GM21825 (cell line): ENCODE results near the gene RPL10.
"Not testable (repeated sequence)": the region's sequence is repeated elsewhere in the genome, so short reads cannot be mapped to it uniquely, and the experiment has no call there.

Source experiments
- ATAC-seq: cut with Tn5 transposase; IDR thresholded peaks from one replicate; pipeline ENCODE4 v1.9.1; 2021; ENCODE audit warnings: mild to moderate bottlenecking, moderate library complexity; ENCODE audit not compliant: unreplicated experiment

RPL10 gene

DNA sequence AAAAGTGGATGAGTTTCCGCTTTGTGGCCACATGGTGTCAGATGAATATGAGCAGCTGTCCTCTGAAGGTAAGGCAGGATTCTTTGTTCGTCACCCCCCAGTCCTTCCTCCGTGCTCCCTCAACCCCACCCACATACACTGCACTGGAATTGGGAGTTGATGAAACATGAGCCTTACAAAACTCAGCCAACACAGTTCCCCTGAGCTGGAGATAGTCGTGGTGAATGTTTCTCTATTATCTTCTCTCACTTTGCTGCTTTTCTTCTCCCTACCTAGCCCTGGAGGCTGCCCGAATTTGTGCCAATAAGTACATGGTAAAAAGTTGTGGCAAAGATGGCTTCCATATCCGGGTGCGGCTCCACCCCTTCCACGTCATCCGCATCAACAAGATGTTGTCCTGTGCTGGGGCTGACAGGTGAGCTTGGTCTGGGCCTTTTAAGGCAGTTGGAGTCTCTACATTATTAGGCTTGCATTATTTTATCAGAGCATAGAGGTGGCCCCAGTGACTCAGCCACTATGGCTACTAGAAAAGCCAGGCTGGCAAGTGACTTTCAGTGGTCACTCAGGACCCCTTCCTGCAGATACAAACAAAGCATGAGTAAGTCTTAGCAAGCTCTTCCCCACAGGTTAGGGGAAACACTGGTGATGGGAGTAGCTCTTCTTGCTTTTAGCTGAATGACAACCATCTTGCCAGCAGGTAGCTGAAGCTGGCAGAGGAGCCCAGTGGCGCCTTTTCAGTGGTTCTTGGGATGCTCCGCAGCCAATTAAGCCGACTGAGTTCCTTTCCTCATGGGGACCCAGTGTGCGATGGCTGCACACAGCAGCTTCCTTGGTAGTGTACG is 1.6 kb downstream of the RPL10 start:
- no peak for ATAC-seq

DNA sequence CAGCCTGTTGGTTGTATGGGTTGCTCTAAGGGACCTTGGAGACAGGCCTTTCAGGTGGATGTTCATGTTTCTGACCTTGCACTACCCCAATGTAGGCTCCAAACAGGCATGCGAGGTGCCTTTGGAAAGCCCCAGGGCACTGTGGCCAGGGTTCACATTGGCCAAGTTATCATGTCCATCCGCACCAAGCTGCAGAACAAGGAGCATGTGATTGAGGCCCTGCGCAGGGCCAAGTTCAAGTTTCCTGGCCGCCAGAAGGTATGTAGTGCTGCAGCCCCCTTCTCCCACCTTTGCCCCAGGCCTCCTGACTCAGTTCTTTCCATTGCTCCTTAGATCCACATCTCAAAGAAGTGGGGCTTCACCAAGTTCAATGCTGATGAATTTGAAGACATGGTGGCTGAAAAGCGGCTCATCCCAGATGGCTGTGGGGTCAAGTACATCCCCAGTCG is 2.2 kb downstream of the RPL10 start:
- not testable (repeated sequence) for ATAC-seq

DNA sequence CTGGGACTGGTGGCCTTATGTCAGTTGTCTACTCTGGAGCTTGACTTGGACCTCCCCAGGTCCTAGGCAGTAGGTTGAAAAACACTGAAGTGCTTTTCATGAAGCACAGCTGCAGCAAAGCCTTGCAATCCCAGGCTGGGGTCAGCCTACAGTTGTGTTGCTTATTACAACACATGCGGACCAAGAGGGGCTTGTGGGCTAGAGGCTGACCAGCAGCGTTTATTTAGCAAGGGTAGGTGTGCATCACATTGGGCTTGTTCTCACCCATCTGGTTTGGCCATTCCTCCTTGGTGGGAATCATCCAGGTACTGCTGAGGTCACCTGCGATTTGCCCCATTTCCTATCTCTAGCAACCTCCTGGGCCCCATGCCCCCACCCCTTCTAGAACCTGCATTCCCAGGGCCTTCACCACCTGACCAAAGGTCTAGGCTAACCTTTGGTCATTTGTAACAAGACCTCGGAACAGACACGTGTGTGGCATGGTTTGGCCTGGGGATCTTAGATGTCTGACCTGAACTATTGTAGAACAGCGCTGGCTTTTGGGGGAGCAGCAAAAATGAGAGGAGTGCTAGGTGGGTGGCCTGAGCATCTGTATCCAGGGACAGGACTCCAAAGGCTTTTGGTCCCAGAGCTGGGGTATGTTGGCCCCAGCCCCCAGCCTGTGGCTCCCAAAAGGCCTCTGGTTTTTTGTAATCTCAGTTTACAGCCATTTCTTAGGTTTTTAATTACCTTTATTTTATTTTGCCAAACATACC is 3.0 kb downstream of the RPL10 start:
- ATAC-seq, result no peak

DNA sequence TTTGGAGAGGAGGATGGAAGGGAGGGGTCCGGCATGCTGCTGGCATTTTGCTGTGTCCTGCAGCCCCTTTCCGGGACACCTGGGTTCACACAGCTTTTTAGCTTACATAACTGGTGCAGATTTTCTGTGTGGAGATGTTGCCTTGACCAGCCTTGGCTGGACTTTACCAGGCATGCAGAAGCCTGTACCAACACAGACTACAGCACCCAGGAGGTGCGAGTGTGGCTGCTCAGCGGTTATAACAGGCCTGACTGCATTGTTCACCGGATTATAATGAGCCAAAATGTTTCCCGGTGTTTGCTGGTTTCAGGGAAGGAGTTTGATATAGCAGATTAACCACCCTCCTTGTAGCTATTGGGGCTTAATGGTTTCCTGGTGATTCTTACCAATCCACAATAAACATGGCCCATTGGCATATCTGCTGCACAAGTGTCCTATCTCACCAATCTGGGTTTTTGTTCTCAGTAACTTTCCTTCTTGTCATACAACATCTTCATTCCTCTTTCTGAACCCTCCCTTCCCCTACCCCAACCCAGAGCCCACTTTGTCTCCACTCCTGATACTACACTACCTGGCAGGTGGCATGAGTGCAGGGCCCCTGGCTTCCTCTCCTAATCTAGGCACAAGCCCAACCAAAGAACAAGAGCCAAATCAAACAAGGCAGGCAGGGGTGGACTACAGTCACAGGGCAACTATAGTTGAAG is 3.9 kb downstream of the RPL10 start:
- no peak for ATAC-seq

DNA sequence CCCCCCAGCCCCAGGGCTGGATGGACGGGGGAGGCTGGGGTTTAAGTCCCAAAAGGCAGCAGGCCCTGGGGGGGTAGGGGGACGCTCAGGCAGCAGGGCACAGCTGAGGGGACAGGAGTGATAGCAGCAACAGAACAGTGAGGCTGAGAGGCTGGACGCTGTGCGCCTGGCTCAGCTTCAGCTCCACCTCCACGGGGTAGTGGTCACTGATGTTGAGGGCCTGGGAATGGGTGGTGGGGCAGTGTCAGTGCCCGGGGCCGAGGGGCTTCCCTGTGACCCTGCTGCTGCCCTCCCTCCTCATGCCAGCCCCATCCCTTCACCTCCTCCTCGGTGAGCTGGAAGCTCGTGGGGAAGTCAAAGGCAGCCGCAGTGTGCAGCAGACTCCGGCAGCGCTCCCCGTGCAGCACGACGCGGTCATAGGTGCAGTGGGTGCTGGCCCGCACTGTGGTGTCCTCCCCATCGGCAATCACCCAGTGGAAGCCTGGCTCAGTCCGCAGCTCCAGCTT is 4.5 kb downstream of the RPL10 start:
- ATAC-seq, result no peak

DNA sequence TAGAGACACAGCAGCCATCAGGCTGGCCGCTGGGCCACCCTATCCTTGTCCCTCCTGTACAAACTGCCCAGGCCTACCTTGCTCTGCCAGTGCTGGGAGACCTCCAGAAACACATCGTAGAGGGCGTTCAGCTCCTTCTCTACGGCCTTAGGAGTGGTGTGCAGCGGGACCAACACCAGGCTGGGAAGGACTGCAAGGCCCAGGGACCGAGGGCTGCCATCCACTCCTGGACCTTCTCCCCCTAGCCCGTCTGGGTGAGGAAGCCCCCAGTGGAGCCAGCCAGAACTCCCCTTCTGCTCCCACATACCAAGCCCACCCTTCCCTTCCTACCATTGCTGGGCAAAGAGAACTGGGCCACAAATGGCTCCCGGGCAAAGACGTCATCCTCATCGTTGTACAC is 5.0 kb downstream of the RPL10 start:
- ATAC-seq, result no peak

DNA sequence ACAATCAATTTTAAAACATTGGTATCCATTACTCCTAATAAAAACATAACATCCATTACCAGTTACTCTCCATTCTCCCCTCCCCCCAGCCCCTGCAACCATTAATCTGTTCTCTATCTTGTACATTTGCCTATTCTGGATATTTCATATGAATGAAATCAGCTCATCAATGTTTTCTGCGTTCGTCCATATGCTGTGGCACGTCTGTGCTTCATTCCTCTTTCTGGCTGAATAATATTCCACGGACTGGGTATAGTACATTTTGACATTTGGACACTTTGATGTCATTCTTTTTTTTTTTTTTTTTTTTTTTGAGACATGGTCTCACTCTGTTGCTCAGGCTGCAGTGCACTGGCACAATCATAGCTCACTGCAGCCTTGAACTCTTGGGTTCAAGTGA is 5.7 kb downstream of the RPL10 start:
- ATAC-seq, result no peak

DNA sequence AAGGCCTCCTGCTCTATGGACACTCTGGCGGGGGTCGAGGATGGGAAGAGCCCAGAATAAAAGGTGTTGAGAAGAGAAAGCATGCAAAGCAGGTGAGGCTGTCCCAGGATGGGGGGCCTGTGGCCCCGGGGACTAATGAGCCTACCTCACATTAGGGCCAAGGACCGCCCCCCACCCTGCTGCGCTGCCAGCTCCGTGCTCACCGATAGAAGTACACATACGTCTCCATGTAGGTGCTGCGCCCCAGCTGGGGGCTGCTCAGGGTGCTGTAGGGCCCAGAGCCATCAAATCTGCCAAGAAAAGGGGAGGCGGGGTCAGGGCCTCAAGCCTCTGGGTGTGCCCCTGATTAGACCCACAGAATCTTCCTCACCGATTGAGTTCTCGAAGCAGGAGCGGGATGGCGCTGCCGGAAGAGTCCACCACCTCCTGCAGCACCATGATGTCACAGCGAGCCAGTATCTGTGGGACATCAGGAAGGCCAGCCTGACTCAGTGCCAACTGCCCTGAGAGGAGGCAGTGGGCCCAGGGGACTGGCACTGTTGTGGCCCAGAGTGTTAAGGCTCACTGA is 6.5 kb downstream of the RPL10 start:
- ATAC-seq, result no peak

DNA sequence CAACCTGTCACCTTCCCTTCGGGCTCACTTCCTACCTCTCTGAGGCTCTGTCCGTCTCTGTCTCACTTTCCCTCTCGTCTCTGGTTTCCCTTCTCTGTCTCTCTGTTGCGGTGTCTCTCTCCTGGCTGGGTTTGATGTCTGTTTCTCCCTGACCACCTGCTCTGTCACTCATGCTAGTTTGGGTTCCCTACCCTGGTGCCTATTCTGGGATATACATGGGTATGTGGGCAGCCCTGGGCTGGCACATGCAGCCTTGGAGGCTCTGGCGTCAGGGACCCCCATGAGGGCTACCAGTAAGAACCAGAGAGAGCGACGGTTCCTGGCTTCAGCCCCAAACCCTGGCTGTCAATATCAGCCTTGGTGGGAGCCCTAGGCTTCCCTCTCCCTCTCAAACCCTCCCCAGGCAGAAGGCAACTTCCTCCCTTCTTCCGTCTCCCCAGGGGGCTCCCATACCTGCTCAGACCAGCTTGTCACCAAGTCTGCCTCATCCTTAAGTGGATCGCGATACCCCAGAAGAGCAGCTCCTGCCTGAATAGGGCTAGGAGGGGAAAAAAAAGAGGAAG is 10.6 kb downstream of the RPL10 start:
- no peak for ATAC-seq

DNA sequence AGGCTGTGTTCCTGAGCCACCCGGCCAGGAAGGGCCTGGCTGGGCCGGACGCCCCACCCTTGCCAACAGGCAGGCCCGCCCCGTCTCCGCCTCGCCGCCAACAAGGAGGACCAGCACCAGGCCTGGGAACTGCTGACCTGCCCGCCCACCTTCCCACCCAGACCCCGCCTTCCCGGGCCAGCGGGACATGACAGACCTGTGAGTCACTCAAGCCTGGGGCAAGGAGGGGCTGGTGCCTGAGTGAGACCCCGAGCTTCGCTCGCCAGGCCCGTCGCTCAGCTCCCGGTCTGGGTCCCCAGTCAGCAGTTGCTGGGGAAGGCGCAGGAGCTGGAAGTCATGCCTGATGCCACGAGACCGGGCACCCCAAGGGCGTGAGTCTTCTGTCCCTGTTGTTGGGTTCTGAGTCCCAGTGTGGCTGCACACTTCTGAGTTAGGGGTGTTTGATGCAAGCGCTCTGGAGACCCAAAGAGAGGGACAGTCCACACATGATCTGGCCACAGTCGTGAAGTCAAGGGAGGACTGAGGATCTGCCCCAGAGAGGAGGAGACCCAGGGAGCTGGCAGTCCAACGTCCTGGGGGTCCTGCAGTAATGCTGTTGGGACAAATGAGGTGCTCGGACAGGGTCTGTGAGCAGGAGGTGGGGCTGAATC is 11.2 kb downstream of the RPL10 start, which contains the start of gene DNASE1L1:
Gene DNASE1L1 (minus strand): TSS at position 33 of the 650 bp plus-strand sequence. CDS start 3,686 bp downstream, outside the sequence.
- no peak for ATAC-seq

DNA sequence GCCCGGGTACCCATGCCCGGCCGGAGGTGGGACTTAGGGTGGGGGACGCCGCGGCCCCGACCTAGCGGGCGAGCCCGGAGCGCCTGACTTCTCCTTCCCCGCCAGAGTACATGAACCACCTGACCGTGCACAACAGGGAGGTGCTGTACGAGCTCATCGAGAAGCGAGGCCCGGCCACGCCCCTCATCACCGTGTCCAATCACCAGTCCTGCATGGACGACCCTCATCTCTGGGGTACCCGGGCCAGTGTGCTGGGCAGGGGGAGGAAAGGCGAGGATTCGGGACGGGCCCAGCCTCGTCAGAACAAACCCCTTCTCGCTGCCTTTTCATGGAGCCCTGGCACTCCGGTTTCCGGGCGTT is 13.8 kb downstream of the RPL10 start:
- ATAC-seq, result no peak

DNA sequence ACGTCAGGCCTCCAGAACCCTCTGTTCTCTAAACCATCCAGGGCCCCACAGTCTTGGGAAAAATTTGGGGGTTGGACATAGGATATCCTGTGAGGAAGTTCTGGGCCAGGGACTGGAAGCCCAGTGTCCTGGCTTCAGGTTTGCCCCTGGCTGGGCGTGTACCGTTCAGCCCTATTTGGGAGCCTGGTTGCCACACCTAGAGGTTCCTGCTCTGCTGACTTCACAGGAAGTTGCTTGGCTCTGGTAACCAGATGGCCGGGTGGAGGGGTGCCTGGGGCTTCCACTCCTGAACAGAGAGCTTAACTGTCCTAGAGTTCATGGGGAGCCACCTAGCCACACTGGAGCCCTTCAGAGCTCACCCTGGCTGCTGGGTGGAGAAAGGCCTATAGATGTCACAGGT is 14.3 kb downstream of the RPL10 start:
- ATAC-seq, result no peak

DNA sequence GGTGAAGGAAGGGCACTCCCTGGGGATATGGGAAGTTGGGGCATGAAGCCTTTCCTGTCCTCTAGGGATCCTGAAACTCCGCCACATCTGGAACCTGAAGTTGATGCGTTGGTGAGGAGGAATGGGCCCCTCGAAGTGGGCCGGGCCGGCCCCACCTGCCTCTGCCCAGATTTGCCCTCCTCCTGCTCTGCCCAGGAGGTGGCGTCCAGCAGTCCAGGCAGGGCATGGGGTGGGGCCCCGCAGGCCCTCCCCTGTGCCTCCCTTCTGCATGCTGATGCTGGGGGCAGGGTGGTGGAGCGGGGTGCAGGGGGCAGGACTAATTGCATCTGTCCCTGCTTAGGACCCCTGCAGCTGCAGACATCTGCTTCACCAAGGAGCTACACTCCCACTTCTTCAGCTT is 15.0 kb downstream of the RPL10 start:
- no peak for ATAC-seq

DNA sequence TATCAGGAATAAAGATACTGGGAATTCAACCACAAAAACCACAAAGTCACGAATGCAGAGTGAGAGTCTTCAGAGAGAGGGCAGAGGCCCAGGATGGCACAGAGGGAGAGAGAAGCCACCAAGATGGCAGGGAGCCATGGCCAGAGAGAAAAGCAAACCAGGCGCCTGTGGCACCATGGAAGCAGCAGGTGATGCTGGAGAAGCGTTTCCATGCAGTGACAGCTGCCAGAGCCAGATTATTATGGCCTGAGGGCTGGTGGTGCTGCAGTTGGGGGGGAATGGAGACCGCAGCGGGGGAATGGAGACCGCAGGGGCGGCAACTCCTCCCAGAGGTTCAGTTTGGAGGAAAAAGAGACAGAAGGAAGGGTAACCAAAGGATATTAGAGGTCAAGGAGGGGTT is 19.0 kb downstream of the RPL10 start:
- ATAC-seq, result no peak

DNA sequence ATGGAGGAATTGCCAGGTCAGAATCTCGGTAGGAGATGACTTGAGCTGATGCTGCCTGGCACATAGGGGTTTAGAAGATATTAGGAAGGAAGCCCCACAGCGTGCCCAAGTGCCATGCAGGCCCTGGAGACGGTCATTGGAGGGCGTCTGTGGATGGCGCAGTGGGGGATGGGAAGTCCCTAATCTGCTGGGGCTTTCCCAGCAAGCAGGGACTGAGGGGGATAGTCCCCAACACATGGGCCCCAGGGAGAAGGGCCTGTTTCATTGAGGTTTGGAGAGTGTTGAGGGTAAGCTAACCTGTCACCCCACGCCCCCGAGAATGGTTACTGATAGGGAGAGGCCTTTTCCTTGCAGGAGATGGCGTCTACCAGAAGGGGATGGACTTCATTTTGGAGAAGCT is 21.0 kb downstream of the RPL10 start:
- no peak for ATAC-seq

DNA sequence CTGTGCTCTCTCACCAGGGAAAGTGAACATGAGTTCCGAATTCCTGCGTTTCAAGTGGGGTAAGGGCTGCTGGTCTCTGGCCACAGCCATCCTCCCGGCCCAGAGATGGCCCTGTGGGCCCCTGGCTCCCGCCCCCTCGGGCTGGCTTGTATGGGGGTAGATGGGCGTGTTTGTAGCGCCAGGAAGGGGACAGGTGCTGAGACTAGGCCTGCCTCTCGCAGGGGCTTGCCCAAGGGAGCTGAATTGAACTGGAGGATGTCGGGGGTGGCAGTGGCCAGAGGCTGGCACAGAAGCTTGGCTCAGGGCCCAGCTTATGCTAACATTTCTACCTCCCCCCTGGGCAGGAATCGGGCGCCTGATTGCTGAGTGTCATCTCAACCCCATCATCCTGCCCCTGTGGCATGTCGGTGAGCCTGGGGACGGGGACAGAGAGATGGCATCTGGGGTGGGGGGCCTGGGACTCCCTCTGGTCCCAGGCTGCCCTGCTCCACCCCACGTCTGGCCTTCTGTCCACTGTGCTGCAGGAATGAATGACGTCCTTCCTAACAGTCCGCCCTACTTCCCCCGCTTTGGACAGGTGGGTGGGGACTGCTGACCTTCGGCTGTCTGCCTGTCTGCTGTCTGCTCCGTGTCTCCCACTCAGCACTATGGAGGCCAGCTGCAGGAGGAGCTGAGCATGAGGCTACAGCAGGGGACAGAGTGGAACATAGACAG is 21.7 kb downstream of the RPL10 start:
- ATAC-seq, result no peak

DNA sequence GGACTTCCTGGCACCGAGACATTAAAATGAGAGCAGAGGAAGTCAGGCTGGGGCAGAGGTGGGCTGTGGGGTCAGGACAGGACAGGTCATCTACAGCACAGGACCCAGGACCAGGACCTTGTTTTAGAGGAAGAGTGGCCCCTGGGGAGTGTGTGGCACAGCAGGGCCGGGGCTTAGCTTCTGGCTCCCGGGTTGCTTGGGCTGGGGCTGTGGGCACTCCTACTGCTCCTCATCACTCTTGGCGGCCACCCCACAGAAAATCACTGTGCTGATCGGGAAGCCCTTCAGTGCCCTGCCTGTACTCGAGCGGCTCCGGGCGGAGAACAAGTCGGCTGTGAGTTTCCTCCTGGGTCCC is 22.2 kb downstream of the RPL10 start:
- no peak for ATAC-seq

DNA sequence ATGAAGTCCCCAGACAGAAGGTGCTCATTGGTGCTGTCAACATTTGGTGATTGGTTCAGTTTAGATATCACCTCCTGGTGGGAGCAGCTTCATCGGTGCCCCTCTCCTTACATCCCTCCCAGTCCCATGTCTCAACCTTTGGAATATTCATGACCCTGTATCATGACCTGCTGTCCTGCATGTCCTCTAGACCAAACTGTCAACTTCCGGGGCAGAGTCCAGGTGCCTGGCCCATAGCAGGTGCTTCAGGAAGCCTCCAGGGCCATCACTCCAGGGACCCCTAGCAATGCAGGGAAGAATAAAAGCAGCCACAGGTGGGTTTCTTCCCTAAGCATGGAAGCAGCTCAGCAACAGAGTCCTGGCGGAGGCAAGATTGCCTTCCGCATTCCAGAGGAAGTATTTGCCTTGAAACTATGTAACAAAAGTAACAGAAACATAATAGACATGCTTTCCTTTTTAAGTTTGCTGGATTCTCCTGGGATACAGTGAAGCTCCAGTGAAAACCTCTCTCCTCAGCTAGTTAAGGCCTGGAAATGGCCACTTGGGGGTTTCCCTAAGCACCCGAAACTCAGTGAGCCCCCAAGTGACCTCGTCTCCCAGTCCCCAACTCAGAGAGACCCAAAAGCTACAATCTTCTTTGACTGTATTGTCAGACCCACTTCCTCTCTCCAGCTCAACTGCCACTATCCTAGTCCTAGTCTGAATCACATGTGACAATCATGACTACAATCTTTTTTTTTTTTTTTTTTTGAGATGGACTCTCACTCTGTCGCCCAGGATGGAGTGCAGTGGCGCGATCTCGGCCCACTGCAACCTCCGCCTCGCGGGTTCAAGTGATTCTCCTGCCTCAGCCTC is 29.0 kb downstream of the RPL10 start:
- ATAC-seq, result no peak
